T-helper 1 cell treated with Interleukin-12 subunit alpha and Interleukin-12 subunit beta and Interleukin-4 antibody, amounts not matched to agents 30 μg/mL and 1 μg/mL, for 36 hours (primary cell): ENCODE data around the gene PRPH2.
"Not testable (repeated sequence)": the region's sequence is repeated elsewhere in the genome, so short reads cannot be mapped to it uniquely, and the experiment has no call there.

Source experiments
- H3K27ac Mint-ChIP-seq: one replicate; pipeline ENCODE4 v1.8.0; 2021; ENCODE audit warnings: mild to moderate bottlenecking, mixed read lengths
- H3K27me3 Mint-ChIP-seq: one replicate; pipeline ENCODE4 v1.8.0; 2021; ENCODE audit warnings: low read depth, mixed read lengths
- H3K36me3 Mint-ChIP-seq: one replicate; pipeline ENCODE4 v1.8.0; 2021; ENCODE audit warnings: low read depth, mixed read lengths
- H3K4me1 Mint-ChIP-seq: one replicate; pipeline ENCODE4 v1.8.0; 2021; ENCODE audit warnings: low read depth, mixed read lengths
- H3K4me3 Mint-ChIP-seq: one replicate; pipeline ENCODE4 v1.8.0; 2021; ENCODE audit warnings: mild to moderate bottlenecking, moderate library complexity, mixed read lengths
- H3K9me3 Mint-ChIP-seq: one replicate; pipeline ENCODE4 v1.8.0; 2021; ENCODE audit warnings: mixed read lengths

Gene PRPH2

GRCh38 chr6:42724825-42725224, 2.4 kb upstream of the PRPH2 start:
- Mint-ChIP-seq H3K27me3 (no peaks in the 10 kb centered on the region), H3K4me1 (peaks cover 12% of the 10 kb centered on the region), H3K27ac (no peak overlapping the region), H3K9me3 (no peaks in the 10 kb centered on the region), H3K4me3 (no peak overlapping the region), H3K36me3 (no peaks in the 10 kb centered on the region)

- no peaks in the 10 kb centered on the region for H3K36me3 Mint-ChIP-seq
- H3K27ac Mint-ChIP-seq = no peak overlapping the region
- H3K27me3 Mint-ChIP-seq = no peaks in the 10 kb centered on the region
- H3K4me1 Mint-ChIP-seq = no peaks in the 10 kb centered on the region
- H3K9me3 Mint-ChIP-seq = no peaks in the 10 kb centered on the region
- H3K4me3 Mint-ChIP-seq = no peak overlapping the region
These were observed 1.7 kb downstream of the PRPH2 start for GRCh38 chr6:42720739-42721138.

DNA sequence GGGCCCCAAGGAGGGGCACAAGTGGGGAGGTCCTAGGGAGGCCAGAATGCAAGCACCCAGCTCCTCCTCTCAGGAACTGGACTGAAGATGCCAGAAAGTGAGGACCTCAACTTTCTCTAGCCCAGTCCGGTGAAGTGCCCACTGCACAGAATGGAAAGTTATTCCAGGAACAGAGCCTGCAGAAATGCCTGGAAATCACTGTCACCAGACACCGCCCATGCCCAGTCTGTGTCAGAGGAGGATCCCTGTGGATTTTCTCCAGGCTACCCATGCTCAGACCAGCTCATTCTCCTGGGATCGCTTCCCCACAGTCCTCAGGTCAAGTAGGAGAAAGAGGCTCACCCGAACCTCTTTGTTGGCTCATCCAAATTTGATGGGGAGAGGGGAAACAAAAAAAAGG, 6.5 kb downstream of the PRPH2 start:
- peaks cover 10% of the 10 kb centered on the region for H3K9me3 Mint-ChIP-seq
- no peak overlapping the region for H3K4me3 Mint-ChIP-seq
- no peaks in the 10 kb centered on the region for H3K27me3 Mint-ChIP-seq
- no peak overlapping the region for H3K27ac Mint-ChIP-seq
- no peaks in the 10 kb centered on the region for H3K4me1 Mint-ChIP-seq
- H3K36me3 Mint-ChIP-seq = peaks cover 3% of the 10 kb centered on the region

GRCh38 chr6:42714098-42714761, 8.2 kb downstream of the PRPH2 start:
- no peak overlapping the region for H3K27ac Mint-ChIP-seq
- H3K36me3 Mint-ChIP-seq = peaks cover 3% of the 10 kb centered on the region
- H3K4me1 Mint-ChIP-seq = no peaks in the 10 kb centered on the region
- peaks cover 10% of the 10 kb centered on the region for H3K9me3 Mint-ChIP-seq
- H3K4me3 Mint-ChIP-seq = no peak overlapping the region
- no peaks in the 10 kb centered on the region for H3K27me3 Mint-ChIP-seq

DNA sequence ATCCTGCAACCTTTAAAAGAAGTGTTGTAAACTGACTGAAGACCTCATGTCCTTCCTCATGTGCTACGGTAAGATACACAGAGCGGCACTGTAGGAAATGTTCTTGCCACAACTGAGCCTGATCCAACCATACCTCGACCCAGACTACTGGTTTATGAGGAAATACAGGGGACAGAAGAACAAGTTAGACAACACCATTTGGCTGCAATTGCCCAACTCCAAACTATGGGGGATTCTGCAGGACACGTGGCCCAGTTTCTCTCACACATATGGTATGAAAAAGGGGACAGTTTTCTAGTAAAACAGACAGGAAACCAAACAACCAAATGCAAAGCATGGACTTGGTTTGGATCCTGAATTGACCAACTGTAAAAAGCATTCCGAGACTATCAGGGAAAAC, 10.5 kb downstream of the PRPH2 start:
- Mint-ChIP-seq H3K27me3 (no peaks in the 10 kb centered on the region), H3K4me1 (no peaks in the 10 kb centered on the region), H3K36me3 (peaks cover 3% of the 10 kb centered on the region), H3K9me3 (peaks cover 10% of the 10 kb centered on the region), H3K27ac (no peak overlapping the region), H3K4me3 (no peak overlapping the region)

DNA sequence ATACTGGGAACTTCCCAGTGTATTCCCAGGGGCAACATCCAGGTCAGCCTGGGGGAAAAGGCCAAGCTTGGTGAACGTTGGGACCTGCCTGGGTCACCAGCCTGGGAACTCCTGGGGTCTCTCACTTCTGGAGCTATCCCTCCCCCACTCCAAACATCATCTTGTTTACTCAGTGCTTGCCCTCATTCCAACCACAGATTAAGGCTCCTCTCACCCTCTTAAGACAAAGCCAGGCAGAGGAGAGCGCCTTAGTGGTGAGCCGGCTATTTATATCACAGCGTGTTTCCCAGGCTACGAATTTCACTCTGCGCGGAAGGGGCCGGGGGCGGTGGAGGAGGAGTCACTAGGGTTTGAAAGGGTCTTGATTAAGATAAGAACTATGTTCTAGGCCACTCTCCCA, 12.1 kb downstream of the PRPH2 start:
- Mint-ChIP-seq H3K9me3 (peaks cover 10% of the 10 kb centered on the region), H3K4me1 (no peaks in the 10 kb centered on the region), H3K27ac (no peak overlapping the region), H3K4me3 (no peak overlapping the region), H3K27me3 (no peaks in the 10 kb centered on the region), H3K36me3 (peaks cover 3% of the 10 kb centered on the region)

DNA sequence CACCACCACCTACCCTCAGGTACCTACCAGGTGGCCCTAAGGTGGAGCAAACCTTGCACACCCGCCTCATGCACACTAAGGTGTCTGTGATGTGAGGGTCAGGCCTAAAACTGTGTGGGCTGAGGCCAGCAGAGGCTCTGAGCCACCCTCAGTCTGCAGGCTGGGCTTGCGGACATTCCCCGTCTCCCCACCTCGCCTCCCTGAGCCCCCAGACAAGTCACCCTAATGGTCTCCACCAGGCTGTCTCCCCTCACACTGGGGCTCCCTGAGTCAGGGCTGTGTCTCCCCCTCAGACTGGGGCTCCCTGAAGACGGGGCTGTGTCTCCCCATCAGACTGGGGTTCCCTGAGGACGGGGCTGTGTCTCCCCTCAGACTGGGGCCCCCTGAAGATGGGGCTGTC, 12.5 kb downstream of the PRPH2 start:
- Mint-ChIP-seq H3K36me3 (peaks cover 3% of the 10 kb centered on the region), H3K27ac (no peak overlapping the region), H3K4me3 (no peak overlapping the region), H3K27me3 (no peaks in the 10 kb centered on the region), H3K4me1 (no peaks in the 10 kb centered on the region), H3K9me3 (peaks cover 10% of the 10 kb centered on the region)

GRCh38 chr6:42708096-42708495, 14.3 kb downstream of the PRPH2 start:
- Mint-ChIP-seq H3K27ac (no peak overlapping the region), H3K4me3 (no peak overlapping the region), H3K4me1 (no peaks in the 10 kb centered on the region), H3K27me3 (no peaks in the 10 kb centered on the region), H3K9me3 (peaks cover 10% of the 10 kb centered on the region), H3K36me3 (peaks cover 3% of the 10 kb centered on the region)

DNA sequence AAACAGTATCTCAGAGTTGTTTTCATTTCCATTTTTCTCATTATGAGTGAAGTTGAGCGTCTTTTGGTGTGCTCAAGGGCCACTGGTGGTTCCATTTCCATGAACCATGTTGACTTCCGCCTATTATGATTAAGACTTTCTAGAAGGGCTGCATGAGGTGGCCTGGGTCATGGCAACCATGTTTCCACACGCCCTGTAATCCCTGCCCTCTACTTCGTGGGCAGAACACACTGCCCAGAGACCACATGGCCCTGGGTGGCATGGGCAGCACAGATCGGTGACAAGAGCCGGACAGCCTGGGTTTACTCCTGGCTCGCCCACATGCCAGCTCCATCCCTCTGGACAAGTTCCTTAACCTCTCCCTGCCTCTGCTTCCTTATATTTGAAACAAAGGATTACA, 14.8 kb downstream of the PRPH2 start:
- Mint-ChIP-seq H3K4me1 (no peaks in the 10 kb centered on the region), H3K36me3 (peaks cover 3% of the 10 kb centered on the region)

GRCh38 chr6:42704937-42705374, 17.4 kb downstream of the PRPH2 start:
- Mint-ChIP-seq H3K4me3 (no peak overlapping the region), H3K36me3 (no peaks in the 10 kb centered on the region), H3K27me3 (no peaks in the 10 kb centered on the region), H3K4me1 (no peaks in the 10 kb centered on the region), H3K9me3 (no peaks in the 10 kb centered on the region), H3K27ac (no peak overlapping the region)

More for the DNA sequence above, 14.8 kb downstream of the PRPH2 start:
- Mint-ChIP-seq H3K27ac (no peak overlapping the region), H3K4me3 (no peak overlapping the region), H3K27me3 (no peaks in the 10 kb centered on the region), H3K9me3 (peaks cover 10% of the 10 kb centered on the region)

DNA sequence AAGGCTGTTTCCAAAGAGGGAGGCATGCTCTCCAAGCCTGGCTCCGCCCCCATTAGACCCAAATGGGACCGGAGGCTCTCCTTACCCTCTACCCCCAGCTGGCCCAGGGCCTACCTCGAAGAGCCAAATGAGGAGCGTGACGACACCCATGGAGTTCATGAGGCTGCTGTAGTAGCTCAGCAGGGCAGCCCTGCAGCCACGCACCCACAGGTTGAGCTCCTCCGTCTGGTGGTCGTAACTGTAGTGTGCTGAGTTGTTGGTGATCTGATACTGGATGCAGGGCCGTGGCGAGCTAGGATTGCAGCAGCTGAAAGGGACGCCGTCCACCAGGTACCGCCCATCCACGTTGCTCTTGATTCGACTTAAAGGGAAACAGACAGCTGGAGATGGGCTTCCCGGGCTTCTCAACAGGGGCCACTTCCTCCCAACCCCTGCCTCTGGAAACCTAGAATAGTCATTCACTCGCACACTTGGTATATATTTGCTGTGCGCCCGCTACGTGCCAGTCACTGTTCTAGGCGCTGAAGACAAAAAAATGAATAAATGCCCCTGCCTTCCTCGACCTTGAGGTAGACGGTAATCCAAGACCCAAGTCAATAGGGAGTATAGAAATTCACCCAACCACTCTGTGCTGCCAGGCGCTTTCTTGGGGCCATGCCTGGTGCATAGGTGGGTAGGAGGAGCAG, 18.0 kb downstream of the PRPH2 start:
- no peaks in the 10 kb centered on the region for H3K9me3 Mint-ChIP-seq
- H3K36me3 Mint-ChIP-seq = no peaks in the 10 kb centered on the region
- H3K4me1 Mint-ChIP-seq = no peaks in the 10 kb centered on the region
- no peaks in the 10 kb centered on the region for H3K27me3 Mint-ChIP-seq
- no peak overlapping the region for H3K27ac Mint-ChIP-seq
- no peak overlapping the region for H3K4me3 Mint-ChIP-seq

- not testable (repeated sequence) for H3K27ac Mint-ChIP-seq, H3K4me3 Mint-ChIP-seq, H3K36me3 Mint-ChIP-seq, H3K4me1 Mint-ChIP-seq, H3K27me3 Mint-ChIP-seq, H3K9me3 Mint-ChIP-seq
These were observed 19.6 kb downstream of the PRPH2 start for GRCh38 chr6:42702786-42703185.

- no peak overlapping the region for H3K27ac Mint-ChIP-seq
These were observed 20.2 kb downstream of the PRPH2 start for GRCh38 chr6:42702200-42702599.

GRCh38 chr6:42698217-42698616, 24.2 kb downstream of the PRPH2 start:
- Mint-ChIP-seq H3K4me1 (peaks cover 18% of the 10 kb centered on the region), H3K27ac (no peak overlapping the region), H3K36me3 (peaks cover 10% of the 10 kb centered on the region), H3K4me3 (no peak overlapping the region), H3K9me3 (no peaks in the 10 kb centered on the region), H3K27me3 (no peaks in the 10 kb centered on the region)

More at GRCh38 chr6:42702200-42702599, 20.2 kb downstream of the PRPH2 start:
- no peaks in the 10 kb centered on the region for H3K36me3 Mint-ChIP-seq
- no peaks in the 10 kb centered on the region for H3K9me3 Mint-ChIP-seq
- no peaks in the 10 kb centered on the region for H3K4me1 Mint-ChIP-seq
- H3K4me3 Mint-ChIP-seq = no peak overlapping the region
- H3K27me3 Mint-ChIP-seq = no peaks in the 10 kb centered on the region

DNA sequence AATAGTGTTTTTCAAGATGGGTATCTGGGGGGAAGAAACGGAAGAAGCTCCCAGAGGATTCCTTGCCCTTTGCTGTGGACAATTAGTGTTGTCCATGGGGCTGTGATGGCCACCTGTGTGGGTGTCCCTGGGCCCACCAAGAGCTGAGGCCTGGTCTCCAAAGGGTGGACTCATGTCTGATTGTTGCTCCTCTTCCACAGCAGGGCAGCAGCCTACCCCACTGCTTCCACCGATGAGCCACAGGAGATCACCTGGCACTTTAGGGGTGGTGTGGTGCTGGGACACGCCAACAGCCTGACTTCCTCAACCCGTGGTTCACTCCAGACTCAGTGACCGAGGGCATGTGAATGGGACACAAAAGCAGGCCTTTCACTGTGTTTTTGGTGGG, 25.1 kb downstream of the PRPH2 start:
- Mint-ChIP-seq H3K9me3 (no peaks in the 10 kb centered on the region), H3K36me3 (peaks cover 16% of the 10 kb centered on the region), H3K4me3 (no peak overlapping the region), H3K27ac (no peak overlapping the region), H3K4me1 (peaks cover 26% of the 10 kb centered on the region), H3K27me3 (no peaks in the 10 kb centered on the region)
